H1 (cell line): ENCODE results near the gene TTC23. TPM values are rescaled to one million over a fixed set of nuclear protein-coding genes. Genes with fewer than 3 reads are reported as not detected.

Source experiments
- CTCF ChIA-PET: fragments of 300-600 bp; sonication (Branson Sonifier 250); formaldehyde crosslinking; loops from one replicate; lab custom pipeline; 2021; ENCODE audit not compliant: partially characterized antibody; lab: Charles Lee
- POLR2A ChIA-PET: fragments of 300-600 bp; sonication (Branson Sonifier 250); formaldehyde crosslinking; loops from one replicate; lab custom pipeline; 2021; ENCODE audit warnings: inconsistent platforms; ENCODE audit not compliant: partially characterized antibody; lab: Charles Lee
- DNase-seq, 2 experiments: peaks; one replicate each; pipeline versions ENCODE4 v3.0.0 to v3.0.0-alpha.2; 2010 to 2022; ENCODE audit warnings: low spot score in 2 of 2, low read depth in 1 of 2, mixed read lengths in 1 of 2
- FAIRE-seq: peaks from 2 replicates; lab custom pipeline; 2011; peaks lifted over from hg19 to GRCh38; lab: Jason Lieb, UNC
- H2AFZ ChIP-seq: 2 replicates; pipeline ENCODE4 v1.8.1; 2012; ENCODE audit warnings: low read length, inconsistent platforms
- H2AK5ac ChIP-seq: 2 replicates; pipeline ENCODE4 v1.6.1; 2013; ENCODE audit warnings: low read depth, low read length
- H2BK120ac ChIP-seq: replicated peaks from 2 replicates; pipeline ENCODE3; 2013; ENCODE audit warnings: low read depth, low read length, inconsistent platforms
- H2BK12ac ChIP-seq: 2 replicates; pipeline ENCODE4 v1.6.1; 2013; ENCODE audit warnings: low read depth, low read length
- H2BK15ac ChIP-seq: 2 replicates; pipeline ENCODE4 v1.6.1; 2013; ENCODE audit warnings: low read length
- H2BK20ac ChIP-seq: 2 replicates; pipeline ENCODE4 v1.6.1; 2013; ENCODE audit warnings: low read length
- H2BK5ac ChIP-seq: 2 replicates; pipeline ENCODE4 v1.6.1; 2013; ENCODE audit warnings: low read depth, low read length
- H3K14ac ChIP-seq: 2 replicates; pipeline ENCODE4 v1.6.1; 2013; ENCODE audit warnings: inconsistent platforms; ENCODE audit not compliant: insufficient read length
- H3K18ac ChIP-seq: 2 replicates; pipeline ENCODE4 v1.6.1; 2013; ENCODE audit warnings: low read length; ENCODE audit errors: extremely low read depth
- H3K23ac ChIP-seq: 2 replicates; pipeline ENCODE4 v1.6.1; 2013; ENCODE audit warnings: inconsistent platforms; ENCODE audit not compliant: insufficient read length
- H3K23me2 ChIP-seq: 2 replicates; pipeline ENCODE4 v1.6.1; 2013; ENCODE audit warnings: low read depth, low read length
- H3K27ac ChIP-seq: 2 replicates; pipeline ENCODE4 v1.6.1; 2011; ENCODE audit warnings: low read depth, low read length, inconsistent platforms
- H3K27me3 ChIP-seq, 4 experiments: replicated peaks in 1 of 4; 1 replicate in 1 of 4; 2 replicates in 3 of 4; pipeline versions ENCODE4 v1.6.1 to v1.8.1; 2011 to 2013; ENCODE audit warnings: low read length in 3 of 4, mild to moderate bottlenecking in 3 of 4, inconsistent platforms in 2 of 4, mixed read lengths in 2 of 4, moderate library complexity in 1 of 4; ENCODE audit not compliant: control insufficient read depth in 3 of 4, insufficient read depth in 3 of 4; ENCODE audit errors: extremely low read depth in 1 of 4
- H3K36me3 ChIP-seq, 4 experiments: 2 replicates each; pipeline versions ENCODE4 v1.6.1 to v1.8.1; 2011 to 2013; ENCODE audit warnings: mild to moderate bottlenecking in 4 of 4, low read length in 3 of 4, moderate library complexity in 2 of 4, control low read depth in 1 of 4, inconsistent platforms in 1 of 4; ENCODE audit not compliant: insufficient read depth in 4 of 4, control insufficient read depth in 2 of 4
- H3K4ac ChIP-seq: replicated peaks from 2 replicates; pipeline ENCODE3; 2013; ENCODE audit warnings: low read length, low read depth, mixed read lengths, inconsistent platforms; ENCODE audit not compliant: insufficient read length
- H3K4me1 ChIP-seq, 4 experiments: replicated peaks in 1 of 4; 1 replicate in 1 of 4; 2 replicates in 3 of 4; pipeline versions ENCODE4 v1.6.1 to v1.8.1; 2011 to 2013; ENCODE audit warnings: low read length in 3 of 4, inconsistent platforms in 2 of 4, mixed read lengths in 1 of 4; ENCODE audit not compliant: insufficient read depth in 4 of 4, control insufficient read depth in 3 of 4
- H3K4me2 ChIP-seq, 2 experiments: 2 replicates each; pipeline versions ENCODE4 v1.6.1 to v1.8.1; 2011 to 2013; ENCODE audit warnings: low read depth in 2 of 2, low read length in 2 of 2, control low read depth in 1 of 2, inconsistent platforms in 1 of 2, mild to moderate bottlenecking in 1 of 2; ENCODE audit not compliant: insufficient read depth in 1 of 2
- H3K4me3 ChIP-seq, 4 experiments: fragments of 200-600, 300-600 bp in 1 of 4; sonication (generic), shearing (Covaris generic), sonication (Bioruptor Twin) in 1 of 4; 2 replicates each; pipeline versions ENCODE4 v1.5.1 to v1.8.1; 2011 to 2016; ENCODE audit warnings: low read length in 4 of 4, low read depth in 3 of 4, control low read depth in 2 of 4, inconsistent platforms in 2 of 4, mild to moderate bottlenecking in 2 of 4, mixed read lengths in 1 of 4, moderate library complexity in 1 of 4; ENCODE audit not compliant: insufficient read depth in 2 of 4; ENCODE audit errors: extremely low read depth in 1 of 4
- H3K56ac ChIP-seq: replicated peaks from 2 replicates; pipeline ENCODE3; 2013; ENCODE audit warnings: low read depth, mild to moderate bottlenecking, mixed read lengths, low read length, inconsistent platforms; ENCODE audit not compliant: insufficient read length
- H3K79me1 ChIP-seq: 2 replicates; pipeline ENCODE4 v1.6.1; 2013; ENCODE audit warnings: low read depth, low read length, control low read depth
- H3K79me2 ChIP-seq, 2 experiments: 2 replicates each; pipeline versions ENCODE4 v1.6.1 to v1.8.1; 2012 to 2013; ENCODE audit warnings: low read length in 2 of 2, mild to moderate bottlenecking in 2 of 2, inconsistent platforms in 1 of 2; ENCODE audit not compliant: insufficient read depth in 2 of 2, control insufficient read depth in 1 of 2
- H3K9ac ChIP-seq, 4 experiments: replicated peaks in 1 of 4; 1 replicate in 1 of 4; 2 replicates in 3 of 4; pipeline versions ENCODE4 v1.6.1 to v1.8.1; 2011 to 2013; ENCODE audit warnings: low read depth in 3 of 4, low read length in 3 of 4, control low read depth in 2 of 4, mild to moderate bottlenecking in 2 of 4, moderate library complexity in 2 of 4, inconsistent platforms in 1 of 4; ENCODE audit errors: extremely low read depth in 1 of 4
- H3K9me3 ChIP-seq, 2 experiments: 2 replicates each; pipeline versions ENCODE4 v1.6.1 to v1.8.1; 2012 to 2013; ENCODE audit warnings: mild to moderate bottlenecking in 2 of 2, moderate library complexity in 2 of 2, control low read depth in 1 of 2, inconsistent platforms in 1 of 2, low read depth in 1 of 2, low read length in 1 of 2, mixed read lengths in 1 of 2; ENCODE audit not compliant: insufficient read depth in 2 of 2
- H4K20me1 ChIP-seq, 2 experiments: replicated peaks in 1 of 2; 2 replicates each; pipeline versions ENCODE3 to v1.8.1; 2011 to 2013; ENCODE audit warnings: inconsistent platforms in 2 of 2, low read length in 2 of 2, mild to moderate bottlenecking in 1 of 2; ENCODE audit not compliant: insufficient read depth in 2 of 2, control insufficient read depth in 1 of 2
- H4K5ac ChIP-seq: 2 replicates; pipeline ENCODE4 v1.6.1; 2013; ENCODE audit warnings: low read length, low read depth, mixed read lengths, inconsistent platforms; ENCODE audit not compliant: insufficient read length
- H4K8ac ChIP-seq: 2 replicates; pipeline ENCODE4 v1.8.0; 2013; ENCODE audit warnings: mild to moderate bottlenecking, moderate library complexity, low read length, inconsistent platforms; ENCODE audit not compliant: insufficient read depth; ENCODE audit errors: extremely low read depth
- H4K91ac ChIP-seq: replicated peaks from 2 replicates; pipeline ENCODE3; 2013; ENCODE audit warnings: low read length, mixed read lengths, inconsistent platforms; ENCODE audit not compliant: insufficient read length
- BCL11A ChIP-seq, 2 experiments: IDR thresholded peaks; one replicate each; pipeline ENCODE4 v1.6.1; 2011; ENCODE audit warnings: low read depth in 2 of 2, low read length in 2 of 2, mild to moderate bottlenecking in 2 of 2
- CEBPB ChIP-seq: IDR thresholded peaks from 2 replicates; pipeline ENCODE4 v1.6.1; 2012; ENCODE audit warnings: low read depth, low read length
- PHF8 ChIP-seq: fragments of 200-600 bp; sonication (generic); conservative IDR thresholded peaks from 2 replicates; pipeline ENCODE4 v1.7.1; 2012; ENCODE audit warnings: low read depth, mild to moderate bottlenecking, inconsistent platforms, low read length, moderate library complexity
- WGBS, 2 experiments: shearing (Covaris generic) in 1 of 2; methylation state at CpG; one replicate each; pipeline versions ENCODE4 v1.1.6 to v1.1.7; 2013 to 2015; ENCODE audit warnings: low lambda C conversion rate in 2 of 2, mixed read lengths in 2 of 2, inconsistent platforms in 1 of 2, low coverage in 1 of 2, missing lambda C conversion rate in 1 of 2; ENCODE audit not compliant: insufficient replicate concordance in 2 of 2, insufficient coverage in 1 of 2, insufficient read length in 1 of 2; ENCODE audit errors: extremely low coverage in 1 of 2, missing lambda C conversion rate in 1 of 2; 5-methylcytosine and 5-hydroxymethylcytosine counted together
- polyA plus RNA-seq, 7 experiments: library from polyadenylated mRNA; depleted of rRNA in 3 of 7; stranded (reverse) in 5 of 7; unstranded in 2 of 7; fragments of >200 nt in 5 of 7; fragments of 200-250 nt in 2 of 7; gene quantifications; 1 replicate in 5 of 7; 2 replicates in 1 of 7; 4 replicates in 1 of 7; pipeline versions ENCODE4 v1.2.1 to v1.2.3, GENCODE V29; 2011 to 2013; ENCODE audit warnings: missing spikeins in 2 of 7, mixed read lengths in 2 of 7
- total RNA-seq: library from RNA; stranded (reverse); fragmentation: NEBNext Ultra II Directional; extraction: Animal tissue kit (Norgen Biotek cat#: 25700); gene quantifications from 2 replicates; pipeline ENCODE4 v1.2.1, GENCODE V29; 2021

TTC23 gene
- total and polyA plus RNA-seq, 2 of the 8 experiments (the other 6 are each of a cell fraction or from before 2014, with no cell fraction given), result 4.8 to 23.0 TPM

GRCh38 chr15:99126131-99126588 is 123.2 kb downstream of the TTC23 start:
- Histone ChIP-seq H3K9me3 (no peaks in the 10 kb centered on the region), H3K27ac (no peak overlapping the region), H4K20me1 (no peaks in the 10 kb centered on the region)
- no peak for TF ChIP-seq CEBPB
- TF ChIP-seq BCL11A (IDR thresholded peaks at IDR 0.05; ENCODE audit: low read depth in 2 of 2, low read length in 2 of 2), result no peak
- TF ChIP-seq PHF8, result no peak
- TF ChIP-seq, all 59 proteins: peak for 0
- H2AFZ ChIP-seq, result no peak overlapping the region
- H3K14ac ChIP-seq, result no peak overlapping the region
- H2AK5ac ChIP-seq, result no peak overlapping the region
- H3K56ac ChIP-seq, result no peak overlapping the region
- H4K91ac ChIP-seq, result no peak overlapping the region
- H3K23me2 ChIP-seq, result no peaks in the 10 kb centered on the region
- ChIA-PET POLR2A (interaction anchor here (1.7 kb wide), 1 partner anchor 8 kb away, joined by 5 read pairs; no protein-coding TSS in a partner anchor), CTCF (interaction anchor here (1.0 kb wide), 1 partner anchor 14 kb away, joined by 3 read pairs; no protein-coding TSS in a partner anchor)
- H3K23ac ChIP-seq, result no peak overlapping the region
- H3K27me3 ChIP-seq, result no peaks in the 10 kb centered on the region
- FAIRE-seq (no peak), DNase-seq (no peak)
- peak overlapping the region; percentile 18; the same call in 1 of the 2 replicates for H2BK15ac ChIP-seq
- H3K79me2 ChIP-seq, result no peaks in the 10 kb centered on the region
- H3K4me2 ChIP-seq, result no peak overlapping the region
- H2BK20ac ChIP-seq, result no peak overlapping the region
- H2BK12ac ChIP-seq, result no peak overlapping the region
- H3K36me3 ChIP-seq, result no peaks in the 10 kb centered on the region
- H3K4ac ChIP-seq, result no peak overlapping the region
- no peaks in the 10 kb centered on the region for H3K79me1 ChIP-seq
- H2BK5ac ChIP-seq, result no peak overlapping the region
- no peak overlapping the region for H3K9ac ChIP-seq
- H2BK120ac ChIP-seq, result no peak overlapping the region
- WGBS, 2 experiments, result 93% methylated on average over 7 of the region's 7 CpGs; no CpG with 5 or more reads in 1 of the 2 experiments
- no peak overlapping the region for H3K4me3 ChIP-seq
- peaks cover 0 to 18% (median 5%) of the 10 kb centered on the region in 4 experiments; a peak in 5 of 7 replicates for H3K4me1 ChIP-seq
- no peak overlapping the region for H4K8ac ChIP-seq
- H3K18ac ChIP-seq, result no peak overlapping the region
- H4K5ac ChIP-seq, result no peak overlapping the region
